ENCODE measurements around the gene PLEKHA1.

DNA sequence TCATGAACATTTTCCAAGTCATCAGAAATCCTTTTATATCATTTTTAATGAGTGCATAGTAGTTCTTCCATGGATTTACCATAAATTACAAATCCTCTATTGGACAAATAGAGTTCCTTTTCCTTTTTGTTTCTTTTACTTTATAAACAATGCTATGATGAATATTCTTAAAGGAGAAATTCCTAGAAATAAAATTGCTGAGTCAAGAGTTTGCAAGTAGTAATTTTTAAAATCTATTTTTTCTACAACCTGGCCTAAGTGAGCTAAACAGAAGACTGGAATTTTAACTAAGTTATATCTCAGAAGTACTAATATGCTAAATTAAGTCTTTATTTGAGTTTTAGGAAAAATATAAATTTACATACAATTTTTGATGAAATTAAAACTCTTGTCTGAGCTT, 38.8 kb downstream of the PLEKHA1 start:
- no peak for TF ChIP-seq CTCF (IDR thresholded peaks at IDR 0.05)
- TF ChIP-seq POLR2A (IDR thresholded peaks at IDR 0.05): no peak

Measured in prostate gland (tissue), 2 donors.